GM19468 (cell line): ENCODE results near the gene NR5A1.

Experiments used
- ATAC-seq: cut with Tn5 transposase; IDR thresholded peaks from one replicate; pipeline ENCODE4 v1.9.1; 2021; ENCODE audit warnings: mild to moderate bottlenecking, moderate library complexity, moderate number of reproducible peaks; ENCODE audit not compliant: unreplicated experiment; ENCODE audit errors: extremely low read depth

The NR5A1 gene

DNA sequence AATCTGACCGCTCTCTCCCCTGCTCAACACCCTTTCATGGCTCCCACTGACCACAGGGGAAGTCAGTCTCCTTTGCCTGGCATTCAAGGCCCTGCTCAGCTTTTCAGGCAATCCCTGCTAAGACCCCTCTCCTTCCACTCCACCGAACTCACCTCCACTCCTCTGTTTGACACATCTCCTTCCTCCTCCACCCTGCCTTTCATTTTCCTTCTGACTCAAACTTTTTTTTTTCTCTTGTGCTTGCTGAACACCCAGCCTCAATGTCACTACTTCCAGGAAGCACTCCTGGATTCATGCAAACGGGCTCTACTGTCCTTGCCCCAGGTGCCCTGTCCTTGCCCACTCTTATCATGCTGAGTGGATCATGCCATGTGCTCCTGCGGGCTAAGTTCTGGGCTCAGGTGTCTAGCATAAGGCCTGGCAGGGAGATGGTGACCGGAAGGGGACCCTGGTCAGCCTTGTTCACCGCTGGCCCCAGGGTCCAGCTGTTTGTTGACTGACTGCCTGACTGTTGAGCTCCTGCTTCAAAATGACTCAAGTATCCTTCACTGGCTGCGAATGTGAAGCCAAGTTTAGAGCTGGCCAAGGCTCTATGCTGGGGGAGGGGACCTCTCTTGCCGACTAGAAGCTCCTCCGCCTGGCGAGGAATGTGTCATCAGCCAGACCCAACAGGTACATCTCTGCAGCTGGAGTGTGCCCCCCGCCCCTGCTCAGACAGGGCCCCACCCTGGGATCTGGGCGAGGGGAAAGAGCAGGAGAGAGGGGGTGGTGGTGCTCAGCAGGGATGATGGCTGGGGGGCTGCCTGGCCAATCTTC lies 6.2 kb downstream of the NR5A1 start:
- ATAC-seq: no peak

DNA sequence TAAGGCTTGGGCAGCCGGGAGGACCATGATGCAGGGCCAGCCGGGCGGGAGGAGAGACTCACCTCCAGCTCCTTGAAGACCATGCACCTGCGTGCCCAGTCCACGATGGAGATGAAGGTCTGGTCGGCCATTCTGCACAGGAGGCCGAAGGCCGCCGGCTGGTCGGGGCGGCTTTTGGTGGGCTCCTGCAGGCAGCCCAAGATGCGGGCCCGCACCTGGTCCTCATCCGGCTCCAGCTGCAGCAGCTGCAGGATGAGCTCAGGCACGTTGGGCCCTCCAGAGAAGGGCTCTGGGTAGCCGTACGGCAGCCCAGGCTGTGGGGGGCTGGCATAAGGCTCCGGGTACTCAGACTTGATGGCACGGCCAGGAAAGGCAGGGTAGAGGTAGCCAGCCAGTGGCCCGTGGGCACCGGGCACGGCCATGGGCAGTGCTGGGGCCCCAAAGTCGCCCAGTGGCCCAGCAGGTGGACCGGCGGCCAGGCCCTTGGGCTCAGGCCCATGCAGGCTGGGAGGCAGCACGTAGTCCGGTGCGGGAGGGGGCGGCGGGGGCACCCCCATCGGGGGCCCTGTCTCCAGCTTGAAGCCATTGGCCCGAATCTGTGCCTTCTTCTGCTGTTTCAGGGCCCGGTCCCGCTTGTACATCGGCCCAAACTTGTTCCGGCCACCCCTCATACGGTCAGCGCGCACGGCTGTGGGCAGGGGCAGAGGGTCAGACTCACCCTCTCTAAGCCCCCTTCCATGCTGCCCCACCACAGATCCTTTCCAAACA lies 7.0 kb downstream of the NR5A1 start:
- no peak for ATAC-seq

DNA sequence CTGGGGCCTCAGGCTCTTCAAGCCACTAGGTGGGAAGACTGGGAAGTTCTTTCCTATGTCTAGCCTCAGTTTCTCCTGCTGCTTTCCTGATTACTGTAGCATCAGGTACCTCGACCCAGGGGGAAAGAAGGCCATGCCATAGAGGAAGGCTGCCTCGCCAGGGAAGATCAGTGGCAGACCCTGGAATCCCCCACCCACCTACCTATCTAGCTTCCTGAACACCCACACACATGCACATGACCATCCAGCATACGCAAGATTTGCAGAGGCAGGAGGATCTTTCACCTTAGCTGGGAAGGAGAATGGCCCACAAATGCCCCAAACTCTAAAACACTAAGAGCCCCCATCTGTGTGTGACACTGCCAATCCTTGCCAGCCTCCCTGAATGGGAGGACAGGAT lies 8.0 kb downstream of the NR5A1 start:
- no peak for ATAC-seq

DNA sequence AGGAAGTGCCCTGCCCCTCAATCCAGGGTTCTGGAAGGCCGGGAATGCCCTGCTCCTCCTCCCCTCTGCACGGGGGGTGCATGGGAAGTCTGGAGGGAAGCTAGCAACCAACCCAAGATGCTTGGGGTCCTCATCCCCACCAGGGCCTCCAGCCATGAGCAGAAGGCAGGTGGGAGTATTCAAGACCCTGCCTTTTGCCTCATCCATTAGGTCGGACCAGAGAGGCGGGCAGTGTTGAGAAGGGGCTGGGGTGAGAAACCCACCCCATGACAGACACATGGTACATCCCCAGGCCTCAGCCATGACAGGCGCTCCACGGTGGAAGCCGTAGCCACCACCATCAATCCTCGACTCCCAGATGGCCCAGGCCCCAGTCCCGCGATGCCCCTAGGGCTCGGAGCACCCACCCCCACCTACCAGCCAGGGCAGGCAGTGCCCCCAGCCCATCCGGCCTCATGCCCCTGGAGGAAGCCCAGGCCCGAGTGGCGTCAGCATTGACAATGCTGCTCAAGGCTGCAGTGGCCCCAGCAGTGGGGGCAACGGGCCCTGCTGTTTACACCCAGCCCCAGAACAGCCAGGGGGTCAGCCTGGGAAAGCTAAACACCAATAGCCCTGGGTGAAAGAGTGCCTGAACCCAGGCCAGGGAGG lies 8.6 kb downstream of the NR5A1 start:
- ATAC-seq: no peak

DNA sequence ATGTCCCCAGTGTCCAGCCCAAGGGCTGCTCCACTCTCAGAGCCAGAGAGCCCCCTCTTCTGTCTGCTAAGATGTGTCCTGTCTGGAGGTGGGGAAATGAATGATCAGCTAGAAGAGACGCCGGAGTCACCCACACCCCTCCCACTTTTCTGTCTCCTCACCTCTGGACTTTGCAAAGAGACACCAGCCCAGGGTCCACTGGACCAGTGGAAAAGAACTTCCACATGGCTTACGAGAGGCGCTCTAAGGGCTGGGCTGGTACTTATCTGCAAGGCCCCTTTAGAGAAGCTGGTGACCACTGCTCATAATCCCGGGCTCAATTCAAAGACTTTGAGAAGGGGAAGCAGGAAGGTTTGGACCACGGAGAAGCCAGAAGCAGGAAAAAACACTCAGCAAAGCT lies 9.2 kb downstream of the NR5A1 start:
- no peak for ATAC-seq

DNA sequence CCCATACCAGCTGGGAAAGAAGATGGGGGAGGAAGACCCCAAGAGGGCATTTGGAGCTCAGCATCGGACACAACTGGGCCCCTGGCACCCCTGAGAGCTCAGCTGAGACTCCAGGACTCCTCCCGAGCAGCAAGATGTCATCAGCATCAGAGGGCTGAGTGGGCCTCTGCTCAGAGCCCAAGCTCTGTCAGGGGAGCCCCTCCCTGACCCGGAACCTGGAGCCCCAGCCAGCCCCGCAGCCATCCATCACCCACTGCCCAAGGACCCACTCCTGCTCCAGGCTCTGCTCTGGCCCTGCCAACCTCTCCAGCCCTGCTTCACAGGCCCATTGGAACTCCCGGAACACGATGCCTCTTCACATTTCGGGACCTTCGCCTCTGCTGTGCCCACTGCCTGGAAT lies 9.8 kb downstream of the NR5A1 start:
- ATAC-seq: no peak

DNA sequence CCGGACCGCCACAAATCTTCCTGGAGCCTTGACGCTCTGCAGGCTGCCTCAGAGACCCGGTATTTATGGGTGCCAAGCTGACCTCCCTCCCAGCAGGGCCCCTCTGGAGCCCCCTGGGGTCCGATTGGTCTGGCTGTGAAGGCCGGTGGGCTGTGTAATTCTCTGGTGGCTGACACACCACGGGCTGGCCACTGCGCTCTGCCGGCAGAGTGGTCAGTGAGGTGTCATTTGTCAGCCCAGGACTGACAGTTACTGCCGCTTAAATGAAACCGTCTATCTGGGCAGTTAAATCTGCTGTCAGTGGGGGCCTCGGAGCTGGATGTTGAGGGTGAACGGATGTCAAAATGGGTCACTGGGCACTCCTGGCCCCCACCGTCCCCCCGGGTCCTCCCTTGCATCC lies 10.7 kb downstream of the NR5A1 start:
- ATAC-seq: no peak

DNA sequence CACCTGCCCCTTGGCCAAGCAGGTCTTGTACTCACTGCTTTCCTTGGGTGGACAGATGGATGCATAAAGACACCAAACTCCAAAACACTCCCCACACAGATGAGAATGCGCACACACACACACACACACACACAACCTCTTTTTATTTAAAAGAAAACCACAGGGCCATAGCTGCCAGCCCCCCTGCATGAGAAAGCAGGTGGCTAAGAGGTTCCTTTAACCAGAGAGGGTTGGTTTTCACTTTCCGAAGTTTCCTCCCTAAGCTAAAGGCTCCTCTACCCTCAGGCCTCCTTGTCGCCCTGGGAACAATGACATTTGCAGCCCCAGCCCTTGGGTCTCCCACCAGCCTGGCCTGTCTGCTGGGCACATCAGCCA lies 11.1 kb downstream of the NR5A1 start:
- no peak for ATAC-seq

DNA sequence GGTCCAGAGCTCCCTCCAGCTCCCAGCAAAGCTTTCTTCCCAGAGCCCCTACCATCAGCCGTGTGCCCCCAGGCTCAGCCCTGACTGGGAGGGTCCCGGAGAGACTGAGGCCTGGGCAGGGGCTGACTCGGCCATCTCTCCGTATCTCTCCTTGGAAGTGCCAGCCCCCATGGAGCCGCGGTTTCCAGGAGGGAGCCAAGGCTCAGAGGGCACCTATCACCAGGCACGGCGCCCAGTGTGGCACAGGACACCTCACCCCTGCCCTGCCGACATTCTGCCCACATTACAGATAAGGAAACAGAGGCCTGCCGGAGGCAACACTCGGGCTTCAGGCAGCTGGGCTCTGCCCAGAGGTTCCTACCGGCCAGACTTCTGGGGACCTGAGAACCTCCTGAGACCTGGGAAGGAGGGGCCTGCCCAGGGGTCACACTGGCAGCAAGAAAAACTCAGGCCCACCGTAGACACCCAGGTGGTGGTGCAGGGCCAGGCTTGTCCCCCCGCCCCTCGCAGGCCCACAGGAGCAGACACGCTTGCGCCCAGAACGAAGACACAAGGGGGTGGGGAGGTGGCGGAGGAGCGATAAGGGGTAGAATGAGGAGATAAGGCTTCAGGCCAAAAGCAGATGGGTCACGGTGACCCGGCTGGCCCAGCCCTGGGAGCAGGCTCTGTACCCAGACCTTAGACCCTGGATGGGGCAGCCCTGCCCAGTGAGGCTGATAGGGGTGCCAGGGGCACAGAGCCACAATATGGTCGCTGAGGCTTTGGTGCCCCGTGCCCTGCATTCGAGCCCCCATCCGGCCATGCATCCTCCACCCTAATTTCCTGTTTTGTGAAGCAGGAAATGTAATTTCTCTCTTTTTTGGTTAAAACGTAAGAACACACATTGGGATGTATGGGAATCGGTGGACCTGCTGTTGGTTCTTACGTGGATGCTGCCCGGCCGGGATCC lies 11.8 kb downstream of the NR5A1 start:
- ATAC-seq: no peak

DNA sequence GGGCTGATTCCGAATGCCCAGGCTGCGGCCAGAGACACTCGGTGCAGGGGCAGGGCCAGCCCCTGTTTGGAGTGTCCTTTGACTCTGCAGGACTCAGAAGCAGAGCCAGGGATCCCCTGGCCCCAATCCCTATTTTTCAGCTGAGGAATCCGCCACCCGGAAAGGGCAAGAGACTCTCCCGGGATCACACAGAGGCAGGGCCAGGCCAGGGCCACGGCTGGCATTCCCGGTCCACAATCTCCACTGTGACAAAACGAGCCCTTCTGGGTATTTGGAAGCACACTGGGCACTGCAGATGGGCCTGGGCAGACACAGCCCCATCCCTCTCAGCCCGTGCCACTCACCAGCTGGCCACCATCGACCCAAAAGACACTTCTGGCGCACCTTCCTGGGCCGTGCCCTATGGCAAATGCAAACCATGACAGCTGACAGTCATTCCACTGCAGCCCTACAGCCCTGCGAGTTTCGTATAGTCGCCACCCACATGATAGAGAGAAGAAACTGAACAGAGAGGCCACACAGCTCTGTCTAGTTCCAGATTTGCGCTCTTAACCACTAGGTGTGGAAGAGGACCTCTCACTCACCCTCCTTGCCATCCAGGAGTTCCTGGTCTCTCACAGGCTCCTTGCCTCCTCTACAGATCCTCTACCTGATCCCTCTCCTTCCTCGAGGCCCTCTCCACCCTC lies 13.3 kb downstream of the NR5A1 start:
- ATAC-seq: no peak

DNA sequence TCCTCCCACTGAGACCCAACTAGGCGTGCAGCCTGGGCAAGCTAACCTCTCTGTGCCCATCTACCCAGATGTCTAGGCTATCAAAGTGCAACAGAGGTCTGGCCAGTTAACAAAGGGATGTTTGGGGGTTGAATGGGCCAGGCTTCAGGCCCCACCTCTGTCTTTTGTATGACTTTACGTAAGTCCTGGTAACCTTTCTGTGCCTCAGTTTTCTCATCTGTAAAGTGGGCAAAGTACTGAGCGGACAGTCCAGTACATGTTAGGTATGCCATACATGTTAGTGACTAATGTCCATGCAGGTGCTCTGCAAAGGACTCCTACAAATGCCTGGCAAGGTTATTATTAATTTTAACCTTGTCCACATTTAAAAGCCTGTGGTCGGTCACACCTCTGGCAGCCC lies 14.0 kb downstream of the NR5A1 start:
- no peak for ATAC-seq

DNA sequence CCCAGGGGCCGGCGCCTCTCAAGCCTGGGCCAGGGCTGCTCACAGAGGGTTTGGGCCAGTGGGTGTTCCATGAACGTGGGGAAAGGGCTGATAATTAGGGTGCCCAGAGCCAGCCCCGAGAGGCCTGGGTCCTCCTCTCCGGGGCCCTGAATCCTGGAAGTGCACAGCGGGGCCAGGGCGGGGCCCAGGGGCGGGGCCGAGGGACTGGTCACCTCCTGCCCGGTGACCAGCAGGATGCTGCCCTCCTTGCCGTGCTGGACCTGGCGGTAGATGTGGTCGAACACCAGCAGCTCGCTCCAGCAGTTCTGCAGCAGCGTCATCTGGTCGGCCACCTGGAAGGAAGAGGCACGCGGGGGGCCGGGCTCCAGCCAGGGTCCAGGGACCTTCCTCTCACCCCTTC lies 14.4 kb downstream of the NR5A1 start:
- ATAC-seq: no peak

DNA sequence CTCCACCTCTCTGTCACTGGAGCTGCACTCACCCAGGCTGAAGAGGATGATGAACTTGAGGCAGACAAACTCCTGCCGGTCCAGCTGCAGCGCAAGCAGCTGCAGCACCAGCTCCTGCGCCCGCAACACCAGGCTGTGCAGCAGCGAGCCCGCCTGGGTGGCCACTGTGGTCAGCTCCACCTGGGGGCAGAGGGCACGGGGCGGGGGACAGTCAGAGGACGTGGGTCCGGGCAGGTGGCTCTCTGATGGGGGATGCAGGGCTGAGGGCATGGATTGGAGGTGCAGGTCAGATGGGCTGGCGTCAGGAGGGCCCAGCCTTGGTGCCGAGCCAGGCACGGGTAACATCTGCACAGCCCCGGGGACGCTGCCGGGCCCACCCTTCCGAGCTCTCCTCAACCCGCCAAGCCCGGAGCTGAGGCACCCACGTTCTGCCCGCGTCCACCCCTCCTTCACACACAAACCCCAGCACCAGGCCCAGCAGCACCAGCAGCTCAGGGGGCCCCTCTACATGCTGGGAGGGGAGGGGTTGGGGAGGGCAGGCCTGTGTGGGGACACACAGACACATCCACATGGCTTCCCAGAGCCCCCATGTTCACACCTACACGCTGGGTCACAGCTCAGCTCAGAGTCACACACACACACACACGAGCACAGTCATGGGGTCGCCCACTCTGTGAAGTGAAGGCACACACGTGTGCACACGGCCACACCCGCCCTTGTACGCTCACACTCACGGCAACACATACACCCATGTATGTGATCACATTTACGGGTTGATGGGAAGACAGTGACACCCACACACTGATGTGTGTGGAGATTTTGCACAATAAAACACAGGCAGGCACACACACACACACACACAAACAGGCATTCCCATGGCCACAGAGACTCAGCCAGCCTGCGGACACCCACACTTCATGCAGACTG lies 15.9 kb downstream of the NR5A1 start:
- no peak for ATAC-seq

DNA sequence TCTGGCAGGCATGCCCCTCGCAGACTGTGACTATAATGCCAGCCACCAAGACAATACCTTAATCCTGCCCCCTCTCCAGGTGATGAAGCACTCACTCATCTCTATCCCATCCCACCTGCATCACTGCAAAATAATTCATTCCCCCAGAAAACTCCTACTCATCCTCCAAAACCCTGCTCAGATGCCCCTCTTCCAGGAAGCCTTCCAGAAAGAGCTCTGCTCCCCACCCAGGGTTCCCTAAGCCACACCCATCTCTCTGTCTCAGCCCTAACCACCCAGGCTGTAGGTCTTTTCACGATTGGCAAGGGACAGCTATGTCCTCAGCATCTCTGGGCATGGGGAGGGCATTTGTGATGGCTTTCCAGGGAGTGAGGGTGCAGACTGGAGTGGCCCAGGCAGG lies 17.2 kb downstream of the NR5A1 start:
- ATAC-seq: no peak

DNA sequence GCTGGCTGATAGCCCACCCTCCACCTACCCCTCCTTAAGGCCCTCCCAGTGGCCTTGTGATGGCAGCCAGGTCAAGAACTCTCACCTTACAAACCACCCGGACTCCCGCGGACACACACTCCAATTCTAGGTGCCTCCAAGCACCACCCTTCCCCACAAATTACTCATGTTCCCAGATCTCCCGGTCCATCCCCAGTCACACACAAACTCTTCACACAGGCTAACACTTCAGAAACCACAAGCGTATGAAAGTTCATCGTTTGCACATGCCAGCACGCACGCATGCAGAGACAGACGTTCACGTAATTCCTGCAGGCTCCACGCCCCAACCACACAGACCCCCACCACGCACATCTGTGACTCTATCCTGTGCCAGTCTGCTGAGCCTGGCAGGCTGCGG lies 18.0 kb downstream of the NR5A1 start:
- no peak for ATAC-seq

DNA sequence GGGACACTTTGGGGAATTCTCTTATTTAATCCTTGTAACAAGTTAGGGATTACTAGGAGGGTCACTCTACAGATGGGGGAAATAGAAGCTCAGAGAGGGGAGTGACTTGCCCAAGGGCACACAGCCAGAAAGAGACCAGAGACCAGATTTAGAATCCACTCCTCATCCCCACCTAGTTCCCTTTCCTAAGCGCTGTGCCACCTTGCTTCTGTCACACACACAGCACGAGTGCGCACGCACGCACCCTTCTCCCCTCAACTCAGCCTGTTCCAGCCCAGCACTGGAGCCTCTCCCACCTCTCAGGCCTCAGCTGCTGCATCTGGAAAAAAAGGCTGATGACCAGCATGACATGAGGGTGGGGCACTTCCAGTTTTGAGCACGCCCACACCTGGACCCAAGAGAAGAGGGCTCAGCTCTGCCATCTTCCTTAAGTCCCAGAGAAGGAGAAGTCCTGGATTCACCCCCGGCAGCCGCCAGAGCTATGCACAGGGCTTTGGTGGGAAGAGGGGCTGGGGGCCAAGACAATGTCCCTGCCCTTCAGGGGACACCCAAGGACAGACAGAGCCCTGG lies 18.5 kb downstream of the NR5A1 start:
- ATAC-seq: no peak

DNA sequence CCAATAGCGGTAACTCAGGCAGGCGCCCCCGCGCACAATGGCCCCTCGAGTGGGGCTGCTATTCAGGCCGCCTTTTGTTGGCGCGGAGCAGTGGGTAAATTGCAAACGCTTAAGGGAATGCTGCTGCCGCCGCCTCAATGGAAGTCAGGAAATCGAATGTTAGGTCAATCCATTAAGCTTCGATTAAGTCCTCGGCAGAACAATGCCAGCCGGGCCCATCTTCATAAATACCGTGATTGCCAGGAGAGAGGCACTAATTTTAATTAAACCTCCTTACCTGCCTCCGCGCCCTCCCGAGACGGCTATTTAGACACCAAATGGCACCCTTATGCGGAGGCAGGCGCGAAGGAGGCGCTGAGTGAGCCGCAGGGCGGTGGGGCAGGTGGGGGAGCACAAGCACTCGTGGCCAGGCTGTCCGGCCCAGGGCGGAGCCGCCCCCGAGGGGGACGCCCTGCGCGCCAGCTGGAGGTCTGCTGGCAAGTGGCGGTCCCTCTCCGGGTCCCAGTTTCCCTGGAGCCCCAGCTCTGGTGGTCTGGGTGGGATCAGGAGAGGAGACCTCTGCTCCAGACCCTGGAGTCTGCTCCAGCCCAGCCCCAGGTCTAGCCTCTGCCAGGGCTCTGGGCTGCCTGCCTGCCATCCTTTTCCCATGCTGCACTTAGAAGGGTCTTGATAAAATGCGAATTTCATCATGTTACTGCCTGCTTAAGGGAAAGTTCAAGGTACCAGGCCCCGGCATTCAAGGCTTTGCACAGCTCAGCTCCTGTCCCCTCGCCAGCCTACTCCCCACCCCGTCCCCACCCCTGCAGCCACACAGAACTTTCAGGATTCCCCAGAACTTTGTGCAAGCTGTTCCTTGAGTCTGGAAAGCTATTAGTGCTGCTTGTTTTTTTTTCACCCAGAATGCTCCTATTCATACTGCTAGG lies 19.7 kb downstream of the NR5A1 start:
- no peak for ATAC-seq
